WTC11 (cell line): Measurements from ENCODE around the gene IFIT1.

Experiments
- CBFB ChIP-seq: sonication (generic); formaldehyde crosslinking; IDR thresholded peaks from 2 replicates; pipeline ENCODE4 v1.8.1; 2022; ENCODE audit warnings: mild to moderate bottlenecking, low read depth, missing genetic modification reagents
- CREB1 ChIP-seq: sonication (generic); formaldehyde crosslinking; IDR thresholded peaks from 2 replicates; pipeline ENCODE4 v1.8.0; 2023; ENCODE audit warnings: mild to moderate bottlenecking, missing genetic modification reagents
- ETV6 ChIP-seq: sonication (generic); formaldehyde crosslinking; IDR thresholded peaks from 2 replicates; pipeline ENCODE4 v1.8.1; 2022; ENCODE audit warnings: mild to moderate bottlenecking, missing genetic modification reagents
- HMGA2 ChIP-seq: fragments of 250-450 bp; sonication (Bioruptor Pico); IDR thresholded peaks from 2 replicates; pipeline ENCODE4 v1.4.0; 2021; ENCODE audit warnings: mild to moderate bottlenecking, moderate library complexity
- IRF2 ChIP-seq: sonication (generic); formaldehyde crosslinking; IDR thresholded peaks from 2 replicates; pipeline ENCODE4 v1.8.0; 2022; ENCODE audit warnings: low read depth, missing genetic modification reagents, borderline replicate concordance
- JUN ChIP-seq: sonication (generic); formaldehyde crosslinking; IDR thresholded peaks from 2 replicates; pipeline ENCODE4 v1.8.0; 2023; ENCODE audit warnings: mild to moderate bottlenecking, missing genetic modification reagents
- MAX ChIP-seq: sonication (generic); formaldehyde crosslinking; IDR thresholded peaks from 2 replicates; pipeline ENCODE4 v1.8.0; 2022; ENCODE audit warnings: mild to moderate bottlenecking, missing genetic modification reagents
- NFE2L1 ChIP-seq: sonication (generic); formaldehyde crosslinking; IDR thresholded peaks from 2 replicates; pipeline ENCODE4 v1.8.1; 2023; ENCODE audit warnings: missing genetic modification reagents
- NR3C1 ChIP-seq: sonication (generic); formaldehyde crosslinking; conservative IDR thresholded peaks from 2 replicates; pipeline ENCODE4 v1.8.1; 2023; ENCODE audit warnings: low read depth, mild to moderate bottlenecking, missing genetic modification reagents
- SOX15 ChIP-seq: fragments of 250-450 bp; sonication (Bioruptor Pico); IDR thresholded peaks from 2 replicates; pipeline ENCODE4 v1.9.0; 2021; ENCODE audit warnings: mild to moderate bottlenecking
- TEAD4 ChIP-seq: sonication (generic); formaldehyde crosslinking; IDR thresholded peaks from 2 replicates; pipeline ENCODE4 v1.8.0; 2022; ENCODE audit warnings: mild to moderate bottlenecking, missing genetic modification reagents
- ZBTB21 ChIP-seq: sonication (generic); formaldehyde crosslinking; IDR thresholded peaks from 2 replicates; pipeline ENCODE4 v1.8.1; 2023; ENCODE audit warnings: mild to moderate bottlenecking, missing genetic modification reagents, borderline replicate concordance
- TF ChIP-seq, protein P1 (sequence below): fragments of 200-600 bp; IDR thresholded peaks from 2 replicates; pipeline ENCODE4 v1.8.0; 2022; ENCODE audit warnings: antibody characterized with exemption

GRCh38 chr10:89357975-89358374 is 34.4 kb upstream of the IFIT1 start:
- TF ChIP-seq, protein P1, sequence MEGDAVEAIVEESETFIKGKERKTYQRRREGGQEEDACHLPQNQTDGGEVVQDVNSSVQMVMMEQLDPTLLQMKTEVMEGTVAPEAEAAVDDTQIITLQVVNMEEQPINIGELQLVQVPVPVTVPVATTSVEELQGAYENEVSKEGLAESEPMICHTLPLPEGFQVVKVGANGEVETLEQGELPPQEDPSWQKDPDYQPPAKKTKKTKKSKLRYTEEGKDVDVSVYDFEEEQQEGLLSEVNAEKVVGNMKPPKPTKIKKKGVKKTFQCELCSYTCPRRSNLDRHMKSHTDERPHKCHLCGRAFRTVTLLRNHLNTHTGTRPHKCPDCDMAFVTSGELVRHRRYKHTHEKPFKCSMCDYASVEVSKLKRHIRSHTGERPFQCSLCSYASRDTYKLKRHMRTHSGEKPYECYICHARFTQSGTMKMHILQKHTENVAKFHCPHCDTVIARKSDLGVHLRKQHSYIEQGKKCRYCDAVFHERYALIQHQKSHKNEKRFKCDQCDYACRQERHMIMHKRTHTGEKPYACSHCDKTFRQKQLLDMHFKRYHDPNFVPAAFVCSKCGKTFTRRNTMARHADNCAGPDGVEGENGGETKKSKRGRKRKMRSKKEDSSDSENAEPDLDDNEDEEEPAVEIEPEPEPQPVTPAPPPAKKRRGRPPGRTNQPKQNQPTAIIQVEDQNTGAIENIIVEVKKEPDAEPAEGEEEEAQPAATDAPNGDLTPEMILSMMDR = no peak
- TF ChIP-seq CREB1 = no peak
- no peak for TF ChIP-seq IRF2 (CRISPR knock-in tag)
- TF ChIP-seq MAX (CRISPR knock-in tag) = no peak
- TF ChIP-seq TEAD4 = no peak
- no peak for TF ChIP-seq ETV6 (CRISPR knock-in tag)
- no peak for TF ChIP-seq NFE2L1 (CRISPR knock-in tag)
- no peak for TF ChIP-seq JUN (CRISPR knock-in tag)
- no peak for TF ChIP-seq CBFB (CRISPR knock-in tag)
- TF ChIP-seq NR3C1 (CRISPR knock-in tag) = no peak
- no peak for TF ChIP-seq ZBTB21
- TF ChIP-seq HMGA2 = no peak
- no peak for TF ChIP-seq SOX15 (CRISPR knock-in tag)
